HepG2 (cell line): ENCODE results near the gene TBC1D32. TPM values are rescaled to one million over a fixed set of nuclear protein-coding genes. Genes with fewer than 3 reads are reported as not detected.

Source experiments
- CREM ChIP-seq, 2 experiments: sonication (generic) in 1 of 2; formaldehyde crosslinking in 1 of 2; IDR thresholded peaks; 2 replicates each; pipeline versions ENCODE4 v1.4.0 to v1.6.1; 2016 to 2020; ENCODE audit warnings: antibody characterized with exemption in 1 of 2, mild to moderate bottlenecking in 1 of 2, missing genetic modification reagents in 1 of 2
- MTF2 ChIP-seq: sonication (generic); formaldehyde crosslinking; IDR thresholded peaks from 2 replicates; pipeline ENCODE4 v1.5.0; 2020; ENCODE audit warnings: missing genetic modification reagents, borderline replicate concordance
- RFX5 ChIP-seq: IDR thresholded peaks from 2 replicates; pipeline ENCODE4 v1.6.1; 2011; ENCODE audit warnings: low read depth, low read length, improper control_type of control experiment
- SRSF9 ChIP-seq: fragments of 200-400 bp; formaldehyde crosslinking; IDR thresholded peaks from 2 replicates; pipeline ENCODE4 v1.6.1; 2018; ENCODE audit warnings: borderline replicate concordance, mild to moderate bottlenecking, low read depth, low read length; ENCODE audit not compliant: insufficient read depth, poor library complexity, severe bottlenecking
- ZNF33A ChIP-seq: sonication (generic); formaldehyde crosslinking; IDR thresholded peaks from 2 replicates; pipeline ENCODE4 v1.5.1; 2020; ENCODE audit warnings: missing genetic modification reagents, mild to moderate bottlenecking, moderate library complexity, borderline replicate concordance
- ZNF510 ChIP-seq: sonication (generic); formaldehyde crosslinking; IDR thresholded peaks from 2 replicates; pipeline ENCODE4 v1.4.0; 2020; ENCODE audit warnings: low read depth, mild to moderate bottlenecking, missing genetic modification reagents
- ZNF607 ChIP-seq: sonication (generic); formaldehyde crosslinking; IDR thresholded peaks from 2 replicates; pipeline ENCODE4 v1.5.1; 2020; ENCODE audit warnings: missing genetic modification reagents, mild to moderate bottlenecking, borderline replicate concordance
- ZNF737 ChIP-seq: sonication (generic); formaldehyde crosslinking; IDR thresholded peaks from 2 replicates; pipeline ENCODE4 v1.5.0; 2020; ENCODE audit warnings: missing genetic modification reagents, mild to moderate bottlenecking, borderline replicate concordance
- polyA plus RNA-seq, 8 experiments: library from polyadenylated mRNA; depleted of rRNA in 3 of 8; stranded (reverse) in 7 of 8; unstranded in 1 of 8; fragments of >200 nt; fragmentation: Illumina TruSeq in 4 of 8; extraction: Trizol in 4 of 8; gene quantifications; 2 replicates each; pipeline versions ENCODE4 v1.2.1 to v1.2.3, GENCODE V29; 2011 to 2016; ENCODE audit warnings: low read depth in 4 of 8, missing spikeins in 1 of 8, mixed read lengths in 1 of 8; ENCODE audit not compliant: insufficient read depth in 1 of 8
- total RNA-seq, 5 experiments: library from RNA; depleted of rRNA; stranded (reverse); fragments of >200 nt; fragmentation: Illumina TruSeq; extraction: Trizol; gene quantifications; 2 replicates each; pipeline ENCODE4 v1.2.3, GENCODE V29; 2016; ENCODE audit warnings: low read depth in 1 of 5
- TF ChIP-seq, protein P1 (sequence below): sonication (generic); formaldehyde crosslinking; IDR thresholded peaks from 2 replicates; pipeline ENCODE4 v1.8.0; 2022; ENCODE audit warnings: missing genetic modification reagents, mild to moderate bottlenecking, inconsistent platforms, borderline replicate concordance
- TF ChIP-seq, protein P2 (sequence below): sonication (generic); formaldehyde crosslinking; IDR thresholded peaks from 2 replicates; pipeline ENCODE4 v1.4.0; 2020; ENCODE audit warnings: missing genetic modification reagents, mild to moderate bottlenecking, borderline replicate concordance
- TF ChIP-seq, protein P3 (sequence below): sonication (generic); formaldehyde crosslinking; IDR thresholded peaks from 2 replicates; pipeline ENCODE4 v1.4.0; 2020; ENCODE audit warnings: missing genetic modification reagents, borderline replicate concordance
- TF ChIP-seq, protein P4 (sequence below): sonication (generic); formaldehyde crosslinking; IDR thresholded peaks from 2 replicates; pipeline ENCODE4 v1.4.0; 2020; ENCODE audit warnings: missing genetic modification reagents, borderline replicate concordance
- TF ChIP-seq, protein P5 (sequence below): sonication (generic); formaldehyde crosslinking; IDR thresholded peaks from 2 replicates; pipeline ENCODE4 v1.4.0; 2020; ENCODE audit warnings: missing genetic modification reagents, borderline replicate concordance

TBC1D32 gene
- total and polyA plus RNA-seq, 2 of the 13 experiments (the other 11 are each of a cell fraction or from before 2014, with no cell fraction given), result 2.0 to 4.8 TPM

DNA sequence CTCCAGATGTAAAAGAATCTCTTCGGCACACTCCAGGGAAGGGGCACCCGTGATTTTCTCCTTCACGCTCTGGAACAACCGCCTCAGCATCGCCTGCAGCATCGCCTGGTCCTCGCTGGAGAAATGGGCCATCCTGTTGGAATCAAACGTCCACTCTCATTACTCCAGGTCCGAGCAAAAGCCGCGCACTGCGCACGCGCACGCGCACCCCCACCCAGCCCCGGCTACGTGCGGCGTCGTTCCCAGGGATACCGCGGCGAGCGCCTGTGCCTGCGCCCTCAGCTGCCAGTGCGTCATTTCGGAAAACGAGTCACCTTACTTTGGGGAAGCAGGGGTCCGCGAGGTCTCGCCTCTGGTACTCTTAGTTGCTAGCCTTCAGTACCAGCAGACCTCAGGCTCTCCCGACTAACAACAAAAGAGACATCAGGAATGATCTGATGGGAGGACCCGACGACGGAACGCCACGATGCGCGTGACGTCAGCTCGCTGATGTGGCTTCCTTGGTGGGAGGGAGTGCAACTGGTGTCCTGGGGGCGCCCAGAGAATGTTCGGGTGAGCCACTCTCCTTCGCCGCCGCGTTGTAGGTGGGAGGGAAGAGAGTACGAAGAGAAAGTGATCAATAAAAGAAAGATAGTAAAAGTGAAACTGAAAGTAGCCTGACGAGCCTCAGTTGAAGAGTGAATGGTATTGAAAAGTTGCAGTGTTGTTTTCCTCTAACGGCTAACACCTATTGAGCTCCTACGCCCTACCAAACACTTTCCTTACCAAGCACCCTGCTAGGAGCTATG is at the start of gene TBC1D32 (continued):
- TF ChIP-seq, protein P1, sequence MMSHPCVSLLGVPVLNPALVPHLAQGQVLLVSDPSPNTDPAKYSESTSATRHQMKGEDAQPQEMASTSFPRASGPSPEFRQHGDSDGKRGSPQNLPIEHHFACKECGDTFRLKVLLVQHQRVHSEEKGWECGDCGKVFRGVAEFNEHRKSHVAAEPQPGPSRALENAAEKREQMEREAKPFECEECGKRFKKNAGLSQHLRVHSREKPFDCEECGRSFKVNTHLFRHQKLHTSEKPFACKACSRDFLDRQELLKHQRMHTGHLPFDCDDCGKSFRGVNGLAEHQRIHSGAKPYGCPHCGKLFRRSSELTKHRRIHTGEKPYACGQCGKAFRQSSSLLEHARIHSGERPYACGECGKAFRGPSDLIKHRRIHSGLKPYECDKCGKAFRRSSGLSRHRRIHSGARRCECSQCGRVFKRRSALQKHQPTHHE, result peak; percentile 50; the same call in 1 of the 2 replicates
- TF ChIP-seq MTF2 (no peak), CREM (IDR thresholded peaks at IDR 0.05) (peak; percentile 93), CREM (CRISPR knock-in tag; IDR thresholded peaks at IDR 0.05) (no peak), ZNF607 (CRISPR knock-in tag) (peak; percentile 52; the same call in 1 of the 2 replicates), ZNF510 (CRISPR knock-in tag) (peak; percentile 79; the same call in 1 of the 2 replicates), SRSF9 (no peak), RFX5 (peak; percentile 36; the same call in 1 of the 2 replicates), ZNF737 (CRISPR knock-in tag) (no peak), ZNF33A (CRISPR knock-in tag) (no peak)
- TF ChIP-seq, protein P2, sequence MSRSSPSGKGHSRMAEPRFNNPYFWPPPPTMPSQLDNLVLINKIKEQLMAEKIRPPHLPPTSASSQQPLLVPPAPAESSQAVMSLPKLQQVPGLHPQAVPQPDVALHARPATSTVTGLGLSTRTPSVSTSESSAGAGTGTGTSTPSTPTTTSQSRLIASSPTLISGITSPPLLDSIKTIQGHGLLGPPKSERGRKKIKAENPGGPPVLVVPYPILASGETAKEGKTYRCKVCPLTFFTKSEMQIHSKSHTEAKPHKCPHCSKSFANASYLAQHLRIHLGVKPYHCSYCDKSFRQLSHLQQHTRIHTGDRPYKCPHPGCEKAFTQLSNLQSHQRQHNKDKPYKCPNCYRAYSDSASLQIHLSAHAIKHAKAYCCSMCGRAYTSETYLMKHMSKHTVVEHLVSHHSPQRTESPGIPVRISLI (CRISPR knock-in tag), result no peak; the same call in 1 of the 2 replicates
- TF ChIP-seq, protein P3, sequence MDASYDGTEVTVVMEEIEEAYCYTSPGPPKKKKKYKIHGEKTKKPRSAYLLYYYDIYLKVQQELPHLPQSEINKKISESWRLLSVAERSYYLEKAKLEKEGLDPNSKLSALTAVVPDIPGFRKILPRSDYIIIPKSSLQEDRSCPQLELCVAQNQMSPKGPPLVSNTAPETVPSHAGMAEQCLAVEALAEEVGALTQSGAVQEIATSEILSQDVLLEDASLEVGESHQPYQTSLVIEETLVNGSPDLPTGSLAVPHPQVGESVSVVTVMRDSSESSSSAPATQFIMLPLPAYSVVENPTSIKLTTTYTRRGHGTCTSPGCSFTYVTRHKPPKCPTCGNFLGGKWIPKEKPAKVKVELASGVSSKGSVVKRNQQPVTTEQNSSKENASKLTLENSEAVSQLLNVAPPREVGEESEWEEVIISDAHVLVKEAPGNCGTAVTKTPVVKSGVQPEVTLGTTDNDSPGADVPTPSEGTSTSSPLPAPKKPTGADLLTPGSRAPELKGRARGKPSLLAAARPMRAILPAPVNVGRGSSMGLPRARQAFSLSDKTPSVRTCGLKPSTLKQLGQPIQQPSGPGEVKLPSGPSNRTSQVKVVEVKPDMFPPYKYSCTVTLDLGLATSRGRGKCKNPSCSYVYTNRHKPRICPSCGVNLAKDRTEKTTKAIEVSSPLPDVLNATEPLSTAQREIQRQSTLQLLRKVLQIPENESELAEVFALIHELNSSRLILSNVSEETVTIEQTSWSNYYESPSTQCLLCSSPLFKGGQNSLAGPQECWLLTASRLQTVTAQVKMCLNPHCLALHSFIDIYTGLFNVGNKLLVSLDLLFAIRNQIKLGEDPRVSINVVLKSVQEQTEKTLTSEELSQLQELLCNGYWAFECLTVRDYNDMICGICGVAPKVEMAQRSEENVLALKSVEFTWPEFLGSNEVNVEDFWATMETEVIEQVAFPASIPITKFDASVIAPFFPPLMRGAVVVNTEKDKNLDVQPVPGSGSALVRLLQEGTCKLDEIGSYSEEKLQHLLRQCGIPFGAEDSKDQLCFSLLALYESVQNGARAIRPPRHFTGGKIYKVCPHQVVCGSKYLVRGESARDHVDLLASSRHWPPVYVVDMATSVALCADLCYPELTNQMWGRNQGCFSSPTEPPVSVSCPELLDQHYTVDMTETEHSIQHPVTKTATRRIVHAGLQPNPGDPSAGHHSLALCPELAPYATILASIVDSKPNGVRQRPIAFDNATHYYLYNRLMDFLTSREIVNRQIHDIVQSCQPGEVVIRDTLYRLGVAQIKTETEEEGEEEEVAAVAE (CRISPR knock-in tag), result peak; percentile 60; the same call in 1 of the 2 replicates
- TF ChIP-seq, protein P4, sequence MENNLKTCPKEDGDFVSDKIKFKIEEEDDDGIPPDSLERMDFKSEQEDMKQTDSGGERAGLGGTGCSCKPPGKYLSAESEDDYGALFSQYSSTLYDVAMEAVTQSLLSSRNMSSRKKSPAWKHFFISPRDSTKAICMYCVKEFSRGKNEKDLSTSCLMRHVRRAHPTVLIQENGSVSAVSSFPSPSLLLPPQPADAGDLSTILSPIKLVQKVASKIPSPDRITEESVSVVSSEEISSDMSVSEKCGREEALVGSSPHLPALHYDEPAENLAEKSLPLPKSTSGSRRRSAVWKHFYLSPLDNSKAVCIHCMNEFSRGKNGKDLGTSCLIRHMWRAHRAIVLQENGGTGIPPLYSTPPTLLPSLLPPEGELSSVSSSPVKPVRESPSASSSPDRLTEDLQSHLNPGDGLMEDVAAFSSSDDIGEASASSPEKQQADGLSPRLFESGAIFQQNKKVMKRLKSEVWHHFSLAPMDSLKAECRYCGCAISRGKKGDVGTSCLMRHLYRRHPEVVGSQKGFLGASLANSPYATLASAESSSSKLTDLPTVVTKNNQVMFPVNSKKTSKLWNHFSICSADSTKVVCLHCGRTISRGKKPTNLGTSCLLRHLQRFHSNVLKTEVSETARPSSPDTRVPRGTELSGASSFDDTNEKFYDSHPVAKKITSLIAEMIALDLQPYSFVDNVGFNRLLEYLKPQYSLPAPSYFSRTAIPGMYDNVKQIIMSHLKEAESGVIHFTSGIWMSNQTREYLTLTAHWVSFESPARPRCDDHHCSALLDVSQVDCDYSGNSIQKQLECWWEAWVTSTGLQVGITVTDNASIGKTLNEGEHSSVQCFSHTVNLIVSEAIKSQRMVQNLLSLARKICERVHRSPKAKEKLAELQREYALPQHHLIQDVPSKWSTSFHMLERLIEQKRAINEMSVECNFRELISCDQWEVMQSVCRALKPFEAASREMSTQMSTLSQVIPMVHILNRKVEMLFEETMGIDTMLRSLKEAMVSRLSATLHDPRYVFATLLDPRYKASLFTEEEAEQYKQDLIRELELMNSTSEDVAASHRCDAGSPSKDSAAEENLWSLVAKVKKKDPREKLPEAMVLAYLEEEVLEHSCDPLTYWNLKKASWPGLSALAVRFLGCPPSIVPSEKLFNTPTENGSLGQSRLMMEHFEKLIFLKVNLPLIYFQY (CRISPR knock-in tag), result no peak
- TF ChIP-seq, protein P5, sequence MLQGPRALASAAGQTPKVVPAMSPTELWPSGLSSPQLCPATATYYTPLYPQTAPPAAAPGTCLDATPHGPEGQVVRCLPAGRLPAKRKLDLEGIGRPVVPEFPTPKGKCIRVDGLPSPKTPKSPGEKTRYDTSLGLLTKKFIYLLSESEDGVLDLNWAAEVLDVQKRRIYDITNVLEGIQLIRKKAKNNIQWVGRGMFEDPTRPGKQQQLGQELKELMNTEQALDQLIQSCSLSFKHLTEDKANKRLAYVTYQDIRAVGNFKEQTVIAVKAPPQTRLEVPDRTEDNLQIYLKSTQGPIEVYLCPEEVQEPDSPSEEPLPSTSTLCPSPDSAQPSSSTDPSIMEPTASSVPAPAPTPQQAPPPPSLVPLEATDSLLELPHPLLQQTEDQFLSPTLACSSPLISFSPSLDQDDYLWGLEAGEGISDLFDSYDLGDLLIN (CRISPR knock-in tag), result no peak; the same call in 1 of the 2 replicates
